ENCODE results near the gene SIX4.

The SIX4 gene

GRCh38 chr14:60695327-60695726 is 28.8 kb downstream of the SIX4 start:
- H3K27ac ChIP-seq (ENCODE audit: low read length) = no peak overlapping the region

GRCh38 chr14:60691383-60692113 is 32.6 kb downstream of the SIX4 start:
- Histone ChIP-seq H3K36me3 (replicated peaks; ENCODE audit: low read depth, low read length) (no peaks in the 10 kb centered on the region), H3K79me2 (ENCODE audit: low read length) (no peaks in the 10 kb centered on the region), H3K27ac (ENCODE audit: low read length) (no peak overlapping the region), H3K4me3 (ENCODE audit: low read length) (no peak overlapping the region), H4K20me1 (ENCODE audit: insufficient read depth, low read length) (no peaks in the 10 kb centered on the region), H3K9ac (ENCODE audit: low read length) (no peak overlapping the region), H2AFZ (ENCODE audit: low read depth, low read length) (no peak overlapping the region), H3K9me3 (ENCODE audit: insufficient read depth, low read length) (no peaks in the 10 kb centered on the region), H3K27me3 (ENCODE audit: low read depth, low read length) (no peaks in the 10 kb centered on the region), H3K4me2 (ENCODE audit: low read length) (no peak overlapping the region), H3K4me1 (ENCODE audit: low read length) (no peaks in the 10 kb centered on the region)
- no peak for TF ChIP-seq EZH2phosphoT487 (IDR thresholded peaks at IDR 0.05; ENCODE audit: low read depth)
- no peak for TF ChIP-seq CTCF (IDR thresholded peaks at IDR 0.05; ENCODE audit: low read depth, low read length)

More at GRCh38 chr14:60695327-60695726, 28.8 kb downstream of the SIX4 start:
- no peak for TF ChIP-seq EZH2phosphoT487 (IDR thresholded peaks at IDR 0.05; ENCODE audit: low read depth)
- no peak for TF ChIP-seq CTCF (IDR thresholded peaks at IDR 0.05; ENCODE audit: low read depth, low read length)
- no peaks in the 10 kb centered on the region for H3K4me1 ChIP-seq (ENCODE audit: low read length)
- no peak overlapping the region for H3K4me3 ChIP-seq (ENCODE audit: low read length)
- no peaks in the 10 kb centered on the region; the same call in 1 of the 2 replicates for H3K9me3 ChIP-seq (ENCODE audit: insufficient read depth, low read length)
- no peak overlapping the region for H3K9ac ChIP-seq (ENCODE audit: low read length)
- H2AFZ ChIP-seq (ENCODE audit: low read depth, low read length) = no peak overlapping the region
- no peaks in the 10 kb centered on the region for H4K20me1 ChIP-seq (ENCODE audit: insufficient read depth, low read length)
- H3K79me2 ChIP-seq (ENCODE audit: low read length) = no peaks in the 10 kb centered on the region
- H3K4me2 ChIP-seq (ENCODE audit: low read length) = no peak overlapping the region
- H3K27me3 ChIP-seq (ENCODE audit: low read depth, low read length) = no peaks in the 10 kb centered on the region
- H3K36me3 ChIP-seq (replicated peaks; ENCODE audit: low read depth, low read length) = no peaks in the 10 kb centered on the region

- Histone ChIP-seq H3K79me2 (ENCODE audit: low read length) (no peaks in the 10 kb centered on the region), H3K4me1 (ENCODE audit: low read length) (no peaks in the 10 kb centered on the region), H4K20me1 (ENCODE audit: insufficient read depth, low read length) (no peaks in the 10 kb centered on the region), H2AFZ (ENCODE audit: low read depth, low read length) (peak overlapping the region; percentile 33), H3K36me3 (replicated peaks; ENCODE audit: low read depth, low read length) (no peaks in the 10 kb centered on the region), H3K9ac (ENCODE audit: low read length) (no peak overlapping the region), H3K27me3 (ENCODE audit: low read depth, low read length) (no peaks in the 10 kb centered on the region), H3K4me2 (ENCODE audit: low read length) (no peak overlapping the region), H3K4me3 (ENCODE audit: low read length) (no peak overlapping the region), H3K9me3 (ENCODE audit: insufficient read depth, low read length) (no peaks in the 10 kb centered on the region), H3K27ac (ENCODE audit: low read length) (no peak overlapping the region)
- TF ChIP-seq CTCF (IDR thresholded peaks at IDR 0.05; ENCODE audit: low read depth, low read length) = no peak
These were observed 37.3 kb downstream of the SIX4 start for GRCh38 chr14:60686865-60687264.

- TF ChIP-seq CTCF (IDR thresholded peaks at IDR 0.05; ENCODE audit: low read depth, low read length) = no peak
- no peak for TF ChIP-seq EZH2phosphoT487 (IDR thresholded peaks at IDR 0.05; ENCODE audit: low read depth)
- H3K4me3 ChIP-seq (ENCODE audit: low read length) = no peak overlapping the region
- H4K20me1 ChIP-seq (ENCODE audit: insufficient read depth, low read length) = no peaks in the 10 kb centered on the region
- H3K27me3 ChIP-seq (ENCODE audit: low read depth, low read length) = no peaks in the 10 kb centered on the region
- H3K9me3 ChIP-seq (ENCODE audit: insufficient read depth, low read length) = no peaks in the 10 kb centered on the region
- H2AFZ ChIP-seq (ENCODE audit: low read depth, low read length) = no peak overlapping the region
- no peak overlapping the region for H3K27ac ChIP-seq (ENCODE audit: low read length)
- no peaks in the 10 kb centered on the region for H3K4me1 ChIP-seq (ENCODE audit: low read length)
- no peaks in the 10 kb centered on the region for H3K79me2 ChIP-seq (ENCODE audit: low read length)
- no peak overlapping the region for H3K9ac ChIP-seq (ENCODE audit: low read length)
- H3K4me2 ChIP-seq (ENCODE audit: low read length) = no peak overlapping the region
- no peaks in the 10 kb centered on the region for H3K36me3 ChIP-seq (replicated peaks; ENCODE audit: low read depth, low read length)
These were observed 39.9 kb downstream of the SIX4 start for GRCh38 chr14:60684203-60684602.

Data from OCI-LY3 (cell line).